Measurements from ENCODE around the gene PKIB. TPM values are rescaled to one million over a fixed set of nuclear protein-coding genes. Genes with fewer than 3 reads are reported as not detected.

Gene PKIB
- total and polyA plus RNA-seq, 10 of the 15 experiments (the other 5 are each of a cell fraction or from before 2014, with no cell fraction given), result 0.20 to 1.8 (median 0.87) TPM

DNA sequence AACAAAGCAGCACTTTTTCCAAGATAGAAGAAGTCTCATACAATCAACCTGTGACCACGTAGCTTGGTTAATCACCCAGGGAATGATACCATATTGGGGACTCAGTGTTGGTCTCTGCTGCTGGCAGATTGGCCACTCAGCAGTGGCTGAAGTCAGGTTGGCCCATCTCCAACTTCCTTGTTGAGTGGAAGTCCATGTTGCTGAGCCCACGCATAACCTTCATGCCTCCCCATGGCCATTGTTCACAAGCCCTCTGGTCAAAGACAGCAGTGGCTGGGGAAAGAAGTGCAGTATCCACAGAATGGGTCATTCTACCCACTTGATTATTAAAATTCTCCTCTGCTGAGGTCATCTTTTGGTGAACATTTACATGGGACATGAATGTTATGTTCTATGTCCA is 38.5 kb downstream of the PKIB start (continued):
- TF ChIP-seq GATAD2B (conservative IDR thresholded peaks at IDR 0.05; ENCODE audit: low read depth) (no peak), SMARCA5 (IDR thresholded peaks at IDR 0.05) (no peak), MXI1 (IDR thresholded peaks at IDR 0.05; ENCODE audit: low read depth, low read length) (no peak), ZNF207 (IDR thresholded peaks at IDR 0.05; ENCODE audit: borderline replicate concordance) (no peak), PML (IDR thresholded peaks at IDR 0.05; ENCODE audit: low read length) (no peak), ZBTB11 (CRISPR knock-in tag; IDR thresholded peaks at IDR 0.05) (no peak), MLLT1 (IDR thresholded peaks at IDR 0.05) (no peak), ELK1 (IDR thresholded peaks at IDR 0.05; ENCODE audit: low read depth, low read length) (no peak), RAD51 (IDR thresholded peaks at IDR 0.05) (no peak), CEBPB (IDR thresholded peaks at IDR 0.05; ENCODE audit: borderline replicate concordance in 1 of 2, low read depth in 2 of 2, low read length in 2 of 2) (no peak)

Data from GM12878 (cell line).